Urinary bladder (tissue), 4 donors: ENCODE measurements around the gene IFITM1. TPM values are rescaled to one million over a fixed set of nuclear protein-coding genes. Genes with fewer than 3 reads are reported as not detected.

Source experiments
- DNase-seq: peaks from one replicate; pipeline ENCODE4 v3.0.0-alpha.2; 2015; ENCODE audit errors: extremely low spot score
- H3K27ac ChIP-seq: one replicate; pipeline ENCODE4 v1.5.1; 2013; ENCODE audit warnings: low read depth, mild to moderate bottlenecking, moderate library complexity
- H3K36me3 ChIP-seq: one replicate; pipeline ENCODE4 v1.6.1; 2013; ENCODE audit warnings: mild to moderate bottlenecking, moderate library complexity; ENCODE audit not compliant: insufficient read depth
- H3K4me1 ChIP-seq: one replicate; pipeline ENCODE4 v1.6.1; 2013; ENCODE audit warnings: mild to moderate bottlenecking, moderate library complexity; ENCODE audit not compliant: insufficient read depth
- H3K4me3 ChIP-seq: one replicate; pipeline ENCODE4 v1.5.1; 2013; ENCODE audit warnings: low read depth, low read length
- WGBS: extraction: QIAGEN DNeasy Blood & Tissue Kit; methylation state at CpG from one replicate; pipeline ENCODE4 v1.1.7; 2013; 5-methylcytosine and 5-hydroxymethylcytosine counted together
- polyA plus RNA-seq: library from polyadenylated mRNA; stranded (reverse); fragments of 200-250 nt; gene quantifications from one replicate; pipeline ENCODE4 v1.2.3, GENCODE V29; 2013
- total RNA-seq: library from RNA; depleted of rRNA; stranded (reverse); fragments of >200 nt; gene quantifications from one replicate; pipeline ENCODE4 v1.2.3, GENCODE V29; 2014
- donor health status: healthy with polysubstance abuse.
- donor health status: healthy.

The IFITM1 gene
- total and polyA plus RNA-seq, 2 donors = 20.9 to 599 TPM

DNA sequence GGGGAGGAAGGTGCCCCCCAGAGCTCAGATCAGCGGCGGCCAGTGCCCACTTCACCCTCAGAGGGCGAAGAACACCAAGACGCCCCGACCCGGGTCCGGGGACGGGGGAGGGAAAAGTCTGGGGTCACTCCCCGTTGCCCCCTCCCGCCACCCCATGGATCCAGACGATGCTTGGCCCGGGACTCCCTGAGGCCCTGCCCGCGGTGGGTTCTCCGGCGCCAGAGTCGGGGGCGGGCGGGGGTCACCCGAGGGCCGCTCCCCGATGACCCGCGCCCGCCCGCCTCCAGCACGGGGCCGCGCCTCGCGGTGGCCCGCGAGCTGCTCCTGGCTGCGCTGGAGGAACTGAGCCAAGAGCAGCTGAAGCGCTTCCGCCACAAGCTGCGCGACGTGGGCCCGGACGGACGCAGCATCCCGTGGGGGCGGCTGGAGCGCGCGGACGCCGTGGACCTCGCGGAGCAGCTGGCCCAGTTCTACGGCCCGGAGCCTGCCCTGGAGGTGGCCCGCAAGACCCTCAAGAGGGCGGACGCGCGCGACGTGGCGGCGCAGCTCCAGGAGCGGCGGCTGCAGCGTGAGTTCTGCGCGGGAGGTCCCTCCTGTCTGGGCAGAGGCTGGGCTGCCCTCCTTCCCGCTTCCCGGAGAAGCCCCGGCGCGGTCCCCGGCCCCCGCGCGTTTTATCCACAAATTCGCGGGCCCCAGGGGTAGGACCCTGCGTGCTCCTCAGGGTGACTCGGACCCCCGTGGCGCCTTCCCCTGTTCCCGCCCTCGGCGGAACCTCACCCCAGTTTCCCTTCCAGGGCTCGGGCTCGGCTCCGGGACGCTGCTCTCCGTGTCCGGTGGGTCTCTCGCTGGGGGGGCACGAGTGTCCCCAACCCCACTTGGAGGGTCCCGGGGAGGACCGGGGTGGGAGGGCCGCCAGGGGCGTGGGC lies 34.5 kb upstream of the IFITM1 start:
- Histone ChIP-seq H3K27ac (no peak overlapping the region), H3K36me3 (no peaks in the 10 kb centered on the region), H3K4me1 (no peaks in the 10 kb centered on the region), H3K4me3 (peak overlapping the region; percentile 28)
- DNase-seq = no peak
- 14% methylated on average over 97 of the region's 97 CpGs for WGBS

DNA sequence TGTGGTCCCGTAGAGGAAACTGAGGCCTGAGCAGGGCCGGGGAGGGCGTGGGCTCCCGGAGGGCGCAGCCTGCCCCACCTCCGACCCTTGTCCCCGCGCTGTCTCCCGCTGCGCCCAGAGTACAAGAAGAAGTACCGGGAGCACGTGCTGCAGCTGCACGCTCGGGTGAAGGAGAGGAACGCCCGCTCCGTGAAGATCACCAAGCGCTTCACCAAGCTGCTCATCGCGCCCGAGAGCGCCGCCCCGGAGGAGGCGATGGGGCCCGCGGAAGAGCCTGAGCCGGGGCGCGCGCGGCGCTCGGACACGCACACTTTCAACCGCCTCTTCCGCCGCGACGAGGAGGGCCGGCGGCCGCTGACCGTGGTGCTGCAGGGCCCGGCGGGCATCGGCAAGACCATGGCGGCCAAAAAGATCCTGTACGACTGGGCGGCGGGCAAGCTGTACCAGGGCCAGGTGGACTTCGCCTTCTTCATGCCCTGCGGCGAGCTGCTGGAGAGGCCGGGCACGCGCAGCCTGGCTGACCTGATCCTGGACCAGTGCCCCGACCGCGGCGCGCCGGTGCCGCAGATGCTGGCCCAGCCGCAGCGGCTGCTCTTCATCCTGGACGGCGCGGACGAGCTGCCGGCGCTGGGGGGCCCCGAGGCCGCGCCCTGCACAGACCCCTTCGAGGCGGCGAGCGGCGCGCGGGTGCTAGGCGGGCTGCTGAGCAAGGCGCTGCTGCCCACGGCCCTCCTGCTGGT lies 33.7 kb upstream of the IFITM1 start:
- H3K36me3 ChIP-seq = no peaks in the 10 kb centered on the region
- DNase-seq = no peak
- no peak overlapping the region for H3K27ac ChIP-seq
- H3K4me3 ChIP-seq = peak overlapping the region; percentile 28
- WGBS = 3% methylated on average over 85 of the region's 85 CpGs
- H3K4me1 ChIP-seq = no peaks in the 10 kb centered on the region

DNA sequence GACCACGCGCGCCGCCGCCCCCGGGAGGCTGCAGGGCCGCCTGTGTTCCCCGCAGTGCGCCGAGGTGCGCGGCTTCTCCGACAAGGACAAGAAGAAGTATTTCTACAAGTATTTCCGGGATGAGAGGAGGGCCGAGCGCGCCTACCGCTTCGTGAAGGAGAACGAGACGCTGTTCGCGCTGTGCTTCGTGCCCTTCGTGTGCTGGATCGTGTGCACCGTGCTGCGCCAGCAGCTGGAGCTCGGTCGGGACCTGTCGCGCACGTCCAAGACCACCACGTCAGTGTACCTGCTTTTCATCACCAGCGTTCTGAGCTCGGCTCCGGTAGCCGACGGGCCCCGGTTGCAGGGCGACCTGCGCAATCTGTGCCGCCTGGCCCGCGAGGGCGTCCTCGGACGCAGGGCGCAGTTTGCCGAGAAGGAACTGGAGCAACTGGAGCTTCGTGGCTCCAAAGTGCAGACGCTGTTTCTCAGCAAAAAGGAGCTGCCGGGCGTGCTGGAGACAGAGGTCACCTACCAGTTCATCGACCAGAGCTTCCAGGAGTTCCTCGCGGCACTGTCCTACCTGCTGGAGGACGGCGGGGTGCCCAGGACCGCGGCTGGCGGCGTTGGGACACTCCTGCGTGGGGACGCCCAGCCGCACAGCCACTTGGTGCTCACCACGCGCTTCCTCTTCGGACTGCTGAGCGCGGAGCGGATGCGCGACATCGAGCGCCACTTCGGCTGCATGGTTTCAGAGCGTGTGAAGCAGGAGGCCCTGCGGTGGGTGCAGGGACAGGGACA lies 32.9 kb upstream of the IFITM1 start:
- Histone ChIP-seq H3K27ac (no peak overlapping the region), H3K4me3 (peak overlapping the region; percentile 28), H3K4me1 (no peaks in the 10 kb centered on the region), H3K36me3 (no peaks in the 10 kb centered on the region)
- no peak for DNase-seq
- 10% methylated on average over 79 of the region's 79 CpGs for WGBS

DNA sequence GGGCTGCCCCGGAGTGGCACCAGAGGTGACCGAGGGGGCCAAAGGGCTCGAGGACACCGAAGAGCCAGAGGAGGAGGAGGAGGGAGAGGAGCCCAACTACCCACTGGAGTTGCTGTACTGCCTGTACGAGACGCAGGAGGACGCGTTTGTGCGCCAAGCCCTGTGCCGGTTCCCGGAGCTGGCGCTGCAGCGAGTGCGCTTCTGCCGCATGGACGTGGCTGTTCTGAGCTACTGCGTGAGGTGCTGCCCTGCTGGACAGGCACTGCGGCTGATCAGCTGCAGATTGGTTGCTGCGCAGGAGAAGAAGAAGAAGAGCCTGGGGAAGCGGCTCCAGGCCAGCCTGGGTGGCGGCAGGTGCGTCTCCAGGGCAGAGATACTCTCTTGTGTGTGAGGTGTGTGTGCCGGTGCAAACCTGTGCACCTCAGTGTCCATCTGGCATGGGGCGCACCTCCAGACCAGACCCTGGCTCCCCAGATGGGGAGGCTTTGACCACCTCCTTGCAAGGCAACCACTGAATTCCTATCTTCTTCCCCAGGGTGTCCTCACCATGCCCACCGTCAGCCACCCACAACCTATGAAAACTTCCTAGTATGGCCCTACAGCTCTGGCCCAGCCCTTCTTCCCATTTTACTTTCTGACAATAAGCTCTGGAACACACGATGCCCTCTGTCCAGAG lies 32.2 kb upstream of the IFITM1 start:
- no peaks in the 10 kb centered on the region for H3K36me3 ChIP-seq
- 33% methylated on average over 26 of the region's 26 CpGs for WGBS
- no peak for DNase-seq
- H3K4me3 ChIP-seq = no peak overlapping the region
- no peak overlapping the region for H3K27ac ChIP-seq
- no peaks in the 10 kb centered on the region for H3K4me1 ChIP-seq

DNA sequence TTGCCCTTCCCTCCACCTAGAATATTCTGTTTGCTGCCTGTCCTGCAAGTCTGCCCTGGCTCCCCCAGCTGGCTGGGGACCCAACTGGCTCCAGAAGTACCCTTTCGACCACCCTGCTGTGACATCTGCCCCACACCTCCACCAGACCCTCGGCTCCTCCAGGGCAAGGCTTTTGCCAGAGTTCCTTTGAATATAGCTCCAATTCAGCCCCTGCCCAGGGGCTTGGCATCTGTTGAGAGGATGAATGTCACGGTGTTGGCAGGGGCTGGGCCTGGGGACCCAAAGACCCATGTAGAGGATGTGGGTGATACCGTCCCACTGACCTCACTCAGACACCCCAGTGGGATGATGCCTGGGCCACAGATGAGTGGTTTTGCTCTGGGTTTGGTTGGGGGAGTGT lies 31.7 kb upstream of the IFITM1 start:
- no peaks in the 10 kb centered on the region for H3K36me3 ChIP-seq
- DNase-seq = no peak
- WGBS = 56% methylated on average over 4 of the region's 4 CpGs
- no peak overlapping the region for H3K4me3 ChIP-seq
- H3K27ac ChIP-seq = no peak overlapping the region
- H3K4me1 ChIP-seq = no peaks in the 10 kb centered on the region

DNA sequence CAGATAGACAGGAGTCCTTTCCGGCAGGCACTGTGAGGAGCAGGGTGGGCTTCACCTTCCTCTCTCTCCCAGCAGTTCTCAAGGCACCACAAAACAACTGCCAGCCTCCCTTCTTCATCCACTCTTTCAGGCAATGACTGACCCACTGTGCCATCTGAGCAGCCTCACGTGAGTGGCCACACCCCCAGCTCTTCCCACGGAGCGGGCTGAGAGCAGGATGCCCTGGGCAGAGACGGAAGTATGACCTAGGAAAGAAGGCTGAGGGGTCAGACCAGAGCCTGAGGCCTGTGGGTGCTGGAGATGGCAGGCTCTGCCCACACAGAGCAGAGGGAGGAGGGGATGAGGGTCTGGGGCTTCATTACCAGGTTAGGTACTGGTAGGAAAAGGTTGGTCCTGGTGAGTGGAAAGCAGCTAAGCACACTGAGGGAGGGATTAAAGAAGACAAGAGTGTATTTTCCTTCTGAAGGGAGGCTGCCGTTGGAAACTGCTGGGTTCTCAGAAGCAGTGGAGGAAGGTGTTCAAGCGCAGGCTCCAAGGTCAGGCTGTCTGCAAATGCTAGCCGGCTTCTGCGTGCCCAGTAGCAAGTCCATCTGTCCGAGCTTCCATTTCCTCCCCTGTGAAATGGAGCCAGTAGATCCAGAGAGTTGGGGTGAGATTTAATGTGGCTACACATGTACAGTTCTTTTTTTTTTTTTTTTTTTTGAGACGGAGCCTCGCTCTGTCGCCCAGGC lies 31.0 kb upstream of the IFITM1 start:
- H3K4me3 ChIP-seq = no peak overlapping the region
- no peak overlapping the region for H3K27ac ChIP-seq
- no peak for DNase-seq
- no peaks in the 10 kb centered on the region for H3K4me1 ChIP-seq
- no peaks in the 10 kb centered on the region for H3K36me3 ChIP-seq
- 61% methylated on average over 12 of the region's 13 CpGs for WGBS

DNA sequence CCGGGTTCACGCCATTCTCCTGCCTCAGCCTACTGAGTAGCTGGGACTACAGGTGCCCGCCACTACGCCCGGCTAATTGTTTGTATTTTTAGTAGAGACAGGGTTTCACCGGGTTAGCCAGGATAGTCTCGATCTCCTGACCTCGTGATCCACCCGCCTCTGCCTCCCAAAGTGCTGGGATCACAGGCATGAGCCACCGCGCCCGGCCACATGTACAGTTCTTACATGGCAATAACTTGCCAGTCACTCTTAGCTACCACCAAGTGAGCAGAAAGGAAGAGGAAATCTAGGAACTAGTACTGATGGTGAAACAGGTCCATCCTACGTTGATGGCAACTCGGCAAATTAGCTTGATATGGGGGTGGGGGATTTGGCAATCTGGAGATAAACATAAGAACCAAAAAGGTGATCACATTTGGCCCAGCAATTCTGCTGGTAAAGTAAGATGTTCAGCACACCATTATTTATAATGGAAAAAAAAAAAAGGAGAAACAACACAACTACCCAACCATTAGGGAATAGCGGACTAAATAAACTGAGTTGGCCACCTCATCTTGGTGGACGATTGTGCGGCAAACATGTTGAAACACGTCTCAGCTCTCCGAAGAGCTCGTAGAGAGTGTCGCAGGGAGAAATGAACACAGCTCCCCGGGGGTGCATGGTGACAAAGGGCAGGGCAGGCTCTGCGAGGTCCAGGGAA lies 30.3 kb upstream of the IFITM1 start:
- DNase-seq = no peak
- Histone ChIP-seq H3K4me3 (no peak overlapping the region), H3K36me3 (no peaks in the 10 kb centered on the region), H3K4me1 (no peaks in the 10 kb centered on the region), H3K27ac (no peak overlapping the region)
- WGBS = 83% methylated on average over 23 of the region's 23 CpGs

DNA sequence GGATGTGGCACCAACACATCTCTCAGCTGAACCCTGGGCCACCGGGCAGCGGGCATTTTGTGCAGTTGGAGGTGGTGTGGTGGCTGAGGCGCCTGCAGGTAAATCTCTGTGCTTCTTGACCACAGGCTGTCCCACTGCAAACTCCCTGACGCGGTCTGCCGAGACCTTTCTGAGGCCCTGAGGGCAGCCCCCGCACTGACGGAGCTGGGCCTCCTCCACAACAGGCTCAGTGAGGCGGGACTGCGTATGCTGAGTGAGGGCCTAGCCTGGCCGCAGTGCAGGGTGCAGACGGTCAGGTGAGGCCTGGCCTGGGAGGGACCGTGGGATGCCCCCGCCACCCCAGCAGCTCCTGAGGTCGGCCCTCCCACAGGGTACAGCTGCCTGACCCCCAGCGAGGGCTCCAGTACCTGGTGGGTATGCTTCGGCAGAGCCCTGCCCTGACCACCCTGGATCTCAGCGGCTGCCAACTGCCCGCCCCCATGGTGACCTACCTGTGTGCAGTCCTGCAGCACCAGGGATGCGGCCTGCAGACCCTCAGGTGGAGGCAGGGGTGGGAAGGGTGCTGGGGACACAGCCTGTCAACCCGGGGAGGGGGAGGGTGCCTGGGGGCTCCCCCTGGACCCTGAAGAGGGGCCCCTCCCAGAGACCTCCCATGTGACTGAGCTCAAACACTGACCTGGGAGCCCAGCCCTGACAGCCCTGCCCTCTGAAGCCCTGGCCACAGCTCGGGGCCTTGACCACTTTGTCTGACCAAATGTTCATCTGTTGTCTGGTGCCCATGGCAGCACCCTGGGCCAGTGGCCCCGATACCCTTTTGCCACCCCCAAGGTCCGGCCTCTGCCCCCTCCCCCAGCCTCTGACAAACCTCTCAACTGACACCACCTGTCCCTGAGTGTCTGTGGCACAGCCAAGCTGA lies 29.5 kb upstream of the IFITM1 start:
- Histone ChIP-seq H3K36me3 (no peaks in the 10 kb centered on the region), H3K4me1 (no peaks in the 10 kb centered on the region), H3K4me3 (no peak overlapping the region), H3K27ac (no peak overlapping the region)
- 84% methylated on average over 24 of the region's 24 CpGs for WGBS
- DNase-seq = no peak

DNA sequence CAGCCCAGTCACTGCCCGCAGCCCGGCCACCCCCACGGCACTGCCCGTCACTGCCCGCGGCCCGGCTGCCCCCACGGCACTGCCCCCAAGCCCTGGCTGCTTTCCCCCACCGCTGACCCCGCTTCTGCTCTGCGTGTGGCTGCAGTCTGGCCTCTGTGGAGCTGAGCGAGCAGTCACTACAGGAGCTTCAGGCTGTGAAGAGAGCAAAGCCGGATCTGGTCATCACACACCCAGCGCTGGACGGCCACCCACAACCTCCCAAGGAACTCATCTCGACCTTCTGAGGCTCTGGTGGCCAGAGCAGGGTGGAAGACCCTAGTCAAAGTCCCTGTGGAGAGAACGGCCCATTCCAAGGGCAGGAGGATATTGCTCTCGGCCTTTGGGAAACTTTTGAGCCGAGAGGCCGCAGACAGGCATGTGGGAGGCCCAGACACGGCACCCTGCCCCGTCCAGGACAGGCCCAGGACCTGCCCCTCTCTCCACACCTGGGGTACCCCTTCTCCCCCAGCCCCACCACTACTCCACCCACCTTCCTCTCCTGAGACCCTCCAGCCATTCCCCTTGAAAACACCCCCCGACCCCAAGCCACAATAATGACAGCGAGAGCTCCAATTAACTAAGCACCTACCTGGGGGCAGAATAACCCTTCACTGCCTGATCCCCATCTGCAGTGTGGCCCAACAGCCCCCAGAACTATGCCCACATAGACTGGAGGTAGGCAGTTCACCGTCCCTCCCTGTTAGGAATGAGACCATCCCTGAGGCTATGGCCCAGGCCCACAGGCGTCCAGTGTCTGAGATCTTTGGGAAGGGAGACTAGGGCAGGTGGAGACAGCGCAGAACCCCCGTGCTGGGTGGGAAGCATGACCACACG lies 28.6 kb upstream of the IFITM1 start:
- DNase-seq = no peak
- no peaks in the 10 kb centered on the region for H3K36me3 ChIP-seq
- no peak overlapping the region for H3K4me3 ChIP-seq
- 85% methylated on average over 29 of the region's 29 CpGs for WGBS
- no peaks in the 10 kb centered on the region for H3K4me1 ChIP-seq
- H3K27ac ChIP-seq = no peak overlapping the region

DNA sequence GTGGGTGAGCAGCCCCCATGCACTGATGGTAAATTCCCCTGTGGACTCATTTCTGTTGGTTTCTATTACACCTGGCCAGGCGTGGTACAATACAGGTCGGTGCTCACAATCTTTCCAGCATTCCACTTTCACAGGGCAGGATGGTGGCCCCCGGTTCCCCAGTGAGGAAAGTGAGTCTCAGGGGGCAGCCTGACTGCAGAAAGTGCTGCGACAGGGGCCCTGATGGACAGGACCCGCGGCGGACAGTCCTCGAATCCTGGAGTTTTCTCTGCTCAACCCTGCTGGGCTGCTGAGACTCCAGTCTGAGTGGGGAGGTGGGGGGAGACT lies 28.0 kb upstream of the IFITM1 start:
- no peak overlapping the region for H3K27ac ChIP-seq
- no peak overlapping the region for H3K4me3 ChIP-seq
- 92% methylated on average over 8 of the region's 8 CpGs for WGBS
- no peak for DNase-seq
- no peaks in the 10 kb centered on the region for H3K4me1 ChIP-seq
- no peaks in the 10 kb centered on the region for H3K36me3 ChIP-seq
